ENCODE measurements around the gene HOXA9.

Gene HOXA9

DNA sequence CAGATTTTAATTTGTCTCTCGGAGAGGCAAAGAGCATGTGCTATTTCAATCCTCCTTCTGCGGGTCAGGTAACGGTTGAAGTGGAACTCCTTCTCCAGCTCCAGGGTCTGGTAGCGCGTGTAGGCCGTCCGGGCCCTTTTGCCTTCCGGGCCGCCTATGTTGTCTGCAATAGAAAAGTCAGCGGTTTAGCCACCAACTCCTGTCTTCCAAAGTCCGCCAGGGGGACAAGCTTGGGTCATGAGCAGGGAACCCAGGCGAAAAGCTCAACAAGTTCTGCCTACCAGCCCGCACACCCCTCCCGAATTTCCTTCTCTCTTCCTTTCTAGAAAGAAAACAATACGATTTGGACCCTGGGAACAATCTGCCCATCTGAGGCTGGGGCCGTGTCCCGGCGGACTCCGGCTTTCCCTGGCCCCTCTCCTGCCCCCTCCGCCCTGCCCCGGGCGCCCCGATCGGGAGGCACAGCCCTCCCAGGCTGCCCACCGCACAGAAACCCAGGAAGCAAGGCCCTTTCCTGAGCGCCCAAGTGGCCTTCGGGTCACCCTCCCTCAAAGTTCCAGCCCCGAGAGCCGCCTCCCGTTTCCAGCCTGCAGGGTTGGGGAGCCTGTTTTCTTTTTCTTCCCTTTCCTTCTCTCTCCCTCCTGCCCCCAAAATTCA is 23.3 kb downstream of the HOXA9 start:
- H3K27me3 ChIP-seq (ENCODE audit: control insufficient read depth in 1 of 2, insufficient read depth in 2 of 2, low read length in 2 of 2) = peaks cover 19 to 28% of the 10 kb centered on the region in 2 donors
- no peaks in the 10 kb centered on the region for H3K9me3 ChIP-seq (ENCODE audit: control insufficient read depth in 2 of 2, low read length in 2 of 2)
- H3K4me1 ChIP-seq (ENCODE audit: control insufficient read depth, insufficient read depth, low read length) = peaks cover 38% of the 10 kb centered on the region
- H3K27ac ChIP-seq (ENCODE audit: low read length) = peak overlapping the region; percentile 95
- peak overlapping the region; percentile 93 to 96 for H3K9ac ChIP-seq (ENCODE audit: low read length in 2 of 2)
- H3K4me3 ChIP-seq (ENCODE audit: low read length in 2 of 2) = peak overlapping the region; percentile 78 to 94
- H3K36me3 ChIP-seq (ENCODE audit: control insufficient read depth in 2 of 2, insufficient read depth in 2 of 2, low read length in 2 of 2) = no peaks in the 10 kb centered on the region

DNA sequence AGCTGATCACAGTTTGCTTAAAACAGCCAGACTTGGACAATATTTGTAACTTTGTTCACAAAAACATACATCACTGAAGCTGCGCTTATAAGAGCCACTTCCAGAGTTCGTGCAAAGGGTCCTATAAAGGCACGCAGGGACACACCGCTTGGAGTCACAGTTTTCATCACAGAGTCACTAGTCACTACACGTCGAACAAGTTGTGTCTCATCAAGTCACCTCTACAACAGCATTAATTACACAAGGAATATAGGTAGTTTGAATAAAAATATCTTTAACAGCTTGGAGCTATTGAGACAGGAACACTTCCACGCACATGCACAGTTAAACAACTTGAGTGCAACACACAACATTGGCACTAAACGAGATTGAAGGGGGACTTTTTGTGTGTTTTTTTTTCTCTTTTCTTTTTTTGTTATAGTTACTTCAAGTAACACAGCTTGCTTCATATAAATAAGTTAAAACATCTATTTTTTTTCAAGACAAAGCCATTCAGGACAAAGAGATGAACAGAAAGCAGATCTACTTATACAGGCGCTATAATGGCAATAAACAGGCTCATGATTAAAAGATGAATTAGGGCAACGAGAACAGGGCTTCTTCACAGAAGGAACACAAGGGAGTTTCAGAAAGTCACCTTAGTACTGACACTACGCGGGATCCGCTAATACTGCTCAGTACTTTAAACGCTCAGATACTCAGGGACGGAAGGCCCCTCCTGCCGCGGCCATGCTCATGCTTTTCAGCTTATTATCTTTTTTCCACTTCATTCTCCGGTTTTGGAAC is 24.0 kb downstream of the HOXA9 start:
- Histone ChIP-seq H3K27me3 (ENCODE audit: control insufficient read depth in 1 of 2, insufficient read depth in 2 of 2, low read length in 2 of 2) (peaks cover 13 to 20% of the 10 kb centered on the region in 2 donors), H3K9ac (ENCODE audit: low read length in 2 of 2) (peak overlapping the region; percentile 93 to 96), H3K36me3 (ENCODE audit: control insufficient read depth in 2 of 2, insufficient read depth in 2 of 2, low read length in 2 of 2) (no peaks in the 10 kb centered on the region), H3K27ac (ENCODE audit: low read length) (peak overlapping the region; percentile 95), H3K9me3 (ENCODE audit: control insufficient read depth in 2 of 2, low read length in 2 of 2) (no peaks in the 10 kb centered on the region), H3K4me1 (ENCODE audit: control insufficient read depth, insufficient read depth, low read length) (peaks cover 44% of the 10 kb centered on the region), H3K4me3 (ENCODE audit: low read length in 2 of 2) (peak overlapping the region; percentile 78 to 94)

DNA sequence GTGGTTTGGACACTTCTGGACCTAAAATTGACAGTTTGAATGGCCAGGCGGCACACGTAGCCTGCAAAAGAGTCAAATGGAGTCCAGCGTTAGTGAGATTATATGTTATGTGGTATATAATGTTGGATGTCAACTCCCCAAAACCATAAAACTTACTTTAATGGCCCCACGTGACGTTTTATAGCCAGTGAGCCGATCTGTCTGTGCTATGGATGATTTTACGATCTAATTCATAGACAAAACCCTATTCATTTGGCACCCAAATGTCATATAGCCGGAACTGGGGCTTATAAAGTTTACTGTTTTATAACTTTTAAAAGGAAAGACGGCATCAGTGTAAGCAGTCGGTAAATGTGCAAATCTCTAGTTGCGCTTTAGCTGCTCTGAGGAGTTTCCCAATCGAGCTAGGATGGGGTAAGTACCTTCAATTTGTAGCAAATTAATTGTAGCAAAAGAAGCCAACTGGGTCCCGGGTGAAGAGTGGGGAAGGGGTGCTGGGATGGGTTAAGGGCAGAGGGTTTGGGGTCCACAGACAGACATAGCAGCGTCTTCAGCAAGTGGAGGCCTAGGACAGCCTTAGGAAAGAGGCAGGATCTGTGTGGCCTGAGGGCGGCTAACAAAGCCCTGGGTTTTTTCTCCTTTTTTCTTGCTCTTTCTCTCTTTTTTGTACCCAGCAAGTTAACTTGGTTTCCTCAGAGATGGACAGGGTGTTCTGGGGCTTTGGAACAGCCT is 25.0 kb downstream of the HOXA9 start:
- Histone ChIP-seq H3K9me3 (ENCODE audit: control insufficient read depth in 2 of 2, low read length in 2 of 2) (no peaks in the 10 kb centered on the region), H3K27ac (ENCODE audit: low read length) (peak overlapping the region; percentile 95), H3K4me1 (ENCODE audit: control insufficient read depth, insufficient read depth, low read length) (peaks cover 50% of the 10 kb centered on the region), H3K9ac (ENCODE audit: low read length in 2 of 2) (peak overlapping the region; percentile 93 to 96), H3K4me3 (ENCODE audit: low read length in 2 of 2) (peak overlapping the region; percentile 78 to 94), H3K36me3 (ENCODE audit: control insufficient read depth in 2 of 2, insufficient read depth in 2 of 2, low read length in 2 of 2) (no peaks in the 10 kb centered on the region), H3K27me3 (ENCODE audit: control insufficient read depth in 1 of 2, insufficient read depth in 2 of 2, low read length in 2 of 2) (peaks cover 7 to 13% of the 10 kb centered on the region in 2 donors)

DNA sequence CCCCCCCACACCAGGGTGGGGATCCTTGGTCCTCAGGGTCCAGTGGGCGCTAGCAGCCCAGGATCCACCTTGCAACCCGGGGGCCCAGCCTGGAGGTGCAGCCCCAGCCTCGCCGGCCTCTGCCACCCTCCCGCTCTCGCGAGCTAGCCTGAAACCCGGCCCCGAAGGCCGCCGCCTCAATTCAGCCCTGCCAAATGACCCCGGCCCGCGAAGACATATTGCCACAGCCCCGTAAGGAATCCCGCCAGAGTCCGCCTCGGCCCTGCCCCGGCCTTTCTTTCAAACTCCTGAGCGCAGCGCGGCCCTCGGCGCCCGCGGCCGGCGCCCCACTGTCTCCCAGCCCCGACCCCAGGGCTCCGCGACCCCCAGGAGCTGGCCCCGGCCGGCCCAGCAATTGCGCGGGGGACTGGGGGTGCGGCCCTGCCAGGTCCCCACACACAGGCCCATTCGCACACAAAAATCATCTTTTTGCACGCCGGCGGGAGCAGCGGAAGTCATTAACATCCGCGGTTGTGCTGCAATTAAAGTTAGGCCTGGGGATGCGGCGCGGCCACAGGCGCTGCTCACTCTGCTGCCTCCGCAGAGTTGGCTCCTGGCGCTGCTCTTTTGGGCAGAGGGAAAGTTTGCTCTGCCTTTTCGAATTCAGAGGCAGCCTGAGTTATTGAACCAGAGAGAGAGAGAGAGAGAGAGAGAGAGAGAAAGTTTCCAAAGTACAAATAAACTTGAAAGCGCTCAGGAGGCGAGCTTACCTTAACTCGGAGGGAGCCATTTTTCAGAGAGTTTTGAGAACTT is 25.8 kb downstream of the HOXA9 start:
- H3K4me1 ChIP-seq (ENCODE audit: control insufficient read depth, insufficient read depth, low read length) = peaks cover 46% of the 10 kb centered on the region
- no peaks in the 10 kb centered on the region for H3K9me3 ChIP-seq (ENCODE audit: control insufficient read depth in 2 of 2, low read length in 2 of 2)
- H3K9ac ChIP-seq (ENCODE audit: low read length in 2 of 2) = peak overlapping the region; percentile 93 to 96
- peaks cover 2 to 6% of the 10 kb centered on the region in 2 donors for H3K27me3 ChIP-seq (ENCODE audit: control insufficient read depth in 1 of 2, insufficient read depth in 2 of 2, low read length in 2 of 2)
- H3K4me3 ChIP-seq (ENCODE audit: low read length in 2 of 2) = peak overlapping the region; percentile 78 to 94
- H3K27ac ChIP-seq (ENCODE audit: low read length) = peak overlapping the region; percentile 95
- H3K36me3 ChIP-seq (ENCODE audit: control insufficient read depth in 2 of 2, insufficient read depth in 2 of 2, low read length in 2 of 2) = no peaks in the 10 kb centered on the region

DNA sequence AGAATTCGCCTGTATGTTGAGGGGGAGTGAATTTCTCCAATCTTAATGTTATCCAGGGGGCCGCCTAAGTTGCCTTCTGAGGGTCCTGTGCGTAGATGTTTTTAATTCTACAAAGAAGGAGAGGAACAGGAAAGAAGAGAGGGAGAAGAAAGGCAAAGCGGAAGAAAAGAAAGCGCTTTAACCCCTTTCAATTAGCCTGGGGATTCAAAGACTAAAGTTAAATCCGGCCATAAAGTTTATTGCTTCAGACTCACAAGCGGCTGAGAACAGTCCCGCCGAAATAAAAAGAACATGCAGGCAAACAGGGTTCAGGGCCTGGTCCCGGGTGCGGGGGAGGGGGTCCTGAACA is 26.4 kb downstream of the HOXA9 start:
- Histone ChIP-seq H3K4me3 (ENCODE audit: low read length in 2 of 2) (peak overlapping the region; percentile 78 to 94), H3K36me3 (ENCODE audit: control insufficient read depth in 2 of 2, insufficient read depth in 2 of 2, low read length in 2 of 2) (no peaks in the 10 kb centered on the region), H3K27ac (ENCODE audit: low read length) (peak overlapping the region; percentile 95), H3K9ac (ENCODE audit: low read length in 2 of 2) (peak overlapping the region; percentile 93 to 96), H3K9me3 (ENCODE audit: control insufficient read depth in 2 of 2, low read length in 2 of 2) (no peaks in the 10 kb centered on the region), H3K4me1 (ENCODE audit: control insufficient read depth, insufficient read depth, low read length) (peaks cover 42% of the 10 kb centered on the region), H3K27me3 (ENCODE audit: control insufficient read depth in 1 of 2, insufficient read depth in 2 of 2, low read length in 2 of 2) (peaks cover 0 to under 1% of the 10 kb centered on the region in 2 donors)

DNA sequence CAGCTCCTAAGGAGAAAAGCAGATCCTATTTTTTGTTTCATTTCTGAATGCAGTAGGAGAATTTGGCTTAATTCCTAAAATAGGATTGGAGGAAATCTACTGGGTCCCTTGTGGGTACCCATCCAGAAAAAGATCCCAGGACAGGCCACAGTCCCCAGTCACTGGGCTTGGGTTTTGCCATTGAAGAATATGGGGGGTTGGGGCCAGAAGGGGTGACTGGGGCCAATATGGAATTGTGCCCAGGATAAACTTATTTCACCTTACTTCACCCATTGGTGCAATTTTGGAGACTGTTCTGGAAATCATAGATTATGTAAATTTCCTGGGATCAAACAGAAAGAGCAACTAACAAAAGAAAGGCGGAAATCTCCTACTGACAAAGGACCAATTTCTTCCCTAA is 26.9 kb downstream of the HOXA9 start:
- H3K9me3 ChIP-seq (ENCODE audit: control insufficient read depth in 2 of 2, low read length in 2 of 2) = no peaks in the 10 kb centered on the region

DNA sequence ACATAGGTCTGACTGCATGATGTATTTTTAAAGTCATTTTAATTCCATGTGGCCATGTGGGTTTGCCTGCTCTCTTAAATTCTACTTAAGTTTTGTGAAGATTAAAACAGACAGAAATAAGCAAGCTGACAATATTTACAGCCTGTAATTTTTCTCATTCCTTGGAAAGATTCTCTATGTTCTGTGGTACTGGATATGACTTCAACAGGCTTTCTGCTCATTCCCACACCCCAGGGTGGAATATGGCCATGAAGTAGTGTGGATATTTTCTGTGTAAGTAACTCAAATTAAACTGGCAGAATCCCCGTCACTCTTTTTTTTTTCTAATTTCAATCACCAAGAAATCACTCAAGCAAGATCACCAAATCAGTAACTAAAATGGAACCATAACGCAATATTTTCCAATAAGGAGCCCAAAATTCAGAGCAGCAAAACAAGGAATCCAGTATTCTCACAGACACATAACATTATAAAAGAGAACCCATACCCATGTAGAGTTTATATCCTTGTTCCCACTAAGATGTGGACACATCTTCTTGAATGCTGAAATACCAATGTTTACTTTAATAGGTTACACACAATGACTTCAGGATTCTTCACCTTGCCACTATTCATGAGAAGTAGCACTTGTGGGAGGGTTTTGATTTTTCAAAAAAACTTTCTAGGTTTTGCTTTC is 27.6 kb downstream of the HOXA9 start:
- Histone ChIP-seq H3K9me3 (ENCODE audit: control insufficient read depth in 2 of 2, low read length in 2 of 2) (no peaks in the 10 kb centered on the region), H3K9ac (ENCODE audit: low read length in 2 of 2) (peak overlapping the region in 1 of 2 donors; percentile 93), H3K27me3 (ENCODE audit: control insufficient read depth in 1 of 2, insufficient read depth in 2 of 2, low read length in 2 of 2) (no peaks in the 10 kb centered on the region), H3K27ac (ENCODE audit: low read length) (peak overlapping the region; percentile 95), H3K4me3 (ENCODE audit: low read length in 2 of 2) (peak overlapping the region; percentile 78 to 94), H3K36me3 (ENCODE audit: control insufficient read depth in 2 of 2, insufficient read depth in 2 of 2, low read length in 2 of 2) (no peaks in the 10 kb centered on the region), H3K4me1 (ENCODE audit: control insufficient read depth, insufficient read depth, low read length) (peaks cover 51% of the 10 kb centered on the region)

More for the DNA sequence above, 26.9 kb downstream of the HOXA9 start:
- peak overlapping the region; percentile 93 to 96 for H3K9ac ChIP-seq (ENCODE audit: low read length in 2 of 2)
- H3K27ac ChIP-seq (ENCODE audit: low read length) = peak overlapping the region; percentile 95
- H3K27me3 ChIP-seq (ENCODE audit: control insufficient read depth in 1 of 2, insufficient read depth in 2 of 2, low read length in 2 of 2) = no peaks in the 10 kb centered on the region
- no peaks in the 10 kb centered on the region for H3K36me3 ChIP-seq (ENCODE audit: control insufficient read depth in 2 of 2, insufficient read depth in 2 of 2, low read length in 2 of 2)
- peaks cover 44% of the 10 kb centered on the region for H3K4me1 ChIP-seq (ENCODE audit: control insufficient read depth, insufficient read depth, low read length)
- H3K4me3 ChIP-seq (ENCODE audit: low read length in 2 of 2) = peak overlapping the region; percentile 78 to 94

DNA sequence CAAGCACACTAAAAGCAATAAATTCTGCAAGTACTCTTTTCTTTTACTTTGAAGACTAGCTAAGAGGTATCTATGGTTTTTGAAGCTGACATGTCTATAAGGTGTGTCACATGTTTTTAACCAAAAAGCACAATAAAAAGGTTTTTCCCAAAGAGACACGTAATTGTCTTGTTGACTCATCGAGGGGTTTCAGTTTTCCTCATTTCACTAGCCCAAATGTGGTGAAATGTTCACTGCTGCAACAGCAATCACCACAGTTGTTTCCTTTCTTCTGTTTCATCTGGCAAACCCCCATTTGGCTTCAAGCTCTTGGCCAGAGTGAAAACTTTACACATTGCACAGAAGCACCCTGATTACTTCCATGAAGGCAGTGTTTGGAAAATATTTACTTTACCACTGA is 30.9 kb downstream of the HOXA9 start:
- peaks cover 55% of the 10 kb centered on the region for H3K4me1 ChIP-seq (ENCODE audit: control insufficient read depth, insufficient read depth, low read length)
- peak overlapping the region; percentile 95 for H3K27ac ChIP-seq (ENCODE audit: low read length)
- no peaks in the 10 kb centered on the region for H3K36me3 ChIP-seq (ENCODE audit: control insufficient read depth in 2 of 2, insufficient read depth in 2 of 2, low read length in 2 of 2)
- H3K4me3 ChIP-seq (ENCODE audit: low read length in 2 of 2) = peak overlapping the region; percentile 42 to 52
- H3K27me3 ChIP-seq (ENCODE audit: control insufficient read depth in 1 of 2, insufficient read depth in 2 of 2, low read length in 2 of 2) = no peaks in the 10 kb centered on the region
- peak overlapping the region in 1 of 2 donors; percentile 26 for H3K9ac ChIP-seq (ENCODE audit: low read length in 2 of 2)
- H3K9me3 ChIP-seq (ENCODE audit: control insufficient read depth in 2 of 2, low read length in 2 of 2) = no peaks in the 10 kb centered on the region

DNA sequence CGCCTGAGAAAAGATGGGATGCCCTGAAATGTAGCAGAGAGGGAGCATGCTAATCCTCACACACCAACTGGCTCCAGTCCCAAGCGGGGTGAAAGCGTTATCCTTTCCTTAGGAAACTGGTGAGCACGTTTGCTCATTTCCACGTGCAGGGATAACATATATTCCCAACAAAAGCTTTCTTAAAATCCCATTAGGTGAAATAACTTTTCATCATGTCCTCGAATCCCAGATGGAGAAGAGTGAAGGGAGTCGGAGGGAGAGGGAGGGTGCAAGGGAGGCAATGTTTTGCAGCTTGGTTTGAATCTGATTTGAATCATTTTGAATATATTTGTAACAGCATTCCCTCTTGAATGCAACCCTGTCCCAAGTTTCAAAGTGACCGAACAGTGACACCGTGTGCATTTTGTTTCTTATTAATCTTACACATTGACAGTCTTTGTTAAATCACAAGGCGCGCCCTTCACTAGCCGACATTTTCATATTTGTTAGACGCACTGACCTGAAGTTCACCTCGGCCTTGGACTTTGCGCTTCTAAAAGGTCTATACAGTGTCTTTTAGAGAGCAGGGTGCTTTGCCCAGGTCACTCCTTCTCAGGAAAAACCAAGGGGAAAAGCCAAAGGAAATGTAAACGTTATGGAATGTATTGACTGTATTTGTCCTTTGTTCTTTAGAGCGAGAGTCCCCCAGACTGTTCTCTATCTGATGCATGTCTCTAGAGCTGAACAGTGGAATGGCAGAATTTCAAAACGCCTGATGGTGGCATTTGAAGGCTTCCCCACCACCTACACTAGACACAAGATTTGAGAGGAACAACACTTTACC is 31.7 kb downstream of the HOXA9 start:
- peaks cover 57% of the 10 kb centered on the region for H3K4me1 ChIP-seq (ENCODE audit: control insufficient read depth, insufficient read depth, low read length)
- peak overlapping the region; percentile 95 for H3K27ac ChIP-seq (ENCODE audit: low read length)
- H3K9me3 ChIP-seq (ENCODE audit: control insufficient read depth in 2 of 2, low read length in 2 of 2) = no peaks in the 10 kb centered on the region
- peak overlapping the region; percentile 42 to 52 for H3K4me3 ChIP-seq (ENCODE audit: low read length in 2 of 2)
- H3K27me3 ChIP-seq (ENCODE audit: control insufficient read depth in 1 of 2, insufficient read depth in 2 of 2, low read length in 2 of 2) = no peaks in the 10 kb centered on the region
- H3K36me3 ChIP-seq (ENCODE audit: control insufficient read depth in 2 of 2, insufficient read depth in 2 of 2, low read length in 2 of 2) = no peaks in the 10 kb centered on the region
- H3K9ac ChIP-seq (ENCODE audit: low read length in 2 of 2) = peak overlapping the region; percentile 26 to 47

All from stomach smooth muscle (tissue), 2 donors.